ENCODE results near the gene GALNS. TPM values are rescaled to one million over a fixed set of nuclear protein-coding genes. Genes with fewer than 3 reads are reported as not detected.

Gene GALNS
- total and polyA plus RNA-seq, 4 donors = 6.8 to 20.6 (median 10.8) TPM

GRCh38 chr16:88884569-88885271, 28.0 kb upstream of the GALNS start:
- Histone ChIP-seq H3K36me3 (ENCODE audit: control insufficient read depth in 4 of 4, insufficient read depth in 3 of 4, low read depth in 1 of 4, low read length in 3 of 4) (no peaks in the 10 kb centered on the region), H3K27me3 (ENCODE audit: control insufficient read depth in 4 of 4, insufficient read depth in 4 of 4, low read length in 3 of 4) (no peaks in the 10 kb centered on the region), H3K9ac (ENCODE audit: low read depth in 1 of 2, low read length in 2 of 2) (no peak overlapping the region), H3K4me1 (ENCODE audit: control insufficient read depth in 4 of 4, insufficient read depth in 4 of 4, low read length in 3 of 4) (peaks cover 15 to 54% (median 33%) of the 10 kb centered on the region in 4 donors), H3K4me3 (ENCODE audit: low read depth in 1 of 3, low read length in 3 of 3) (no peak overlapping the region), H3K9me3 (ENCODE audit: control insufficient read depth in 4 of 4, low read length in 3 of 4) (no peaks in the 10 kb centered on the region), H3K27ac (ENCODE audit: low read depth in 1 of 2, low read length in 2 of 2) (no peak overlapping the region)
- DNase-seq (ENCODE audit: low spot score) = no peak
- WGBS = 95% methylated on average over 39 of the region's 39 CpGs
- TF ChIP-seq CTCF (IDR thresholded peaks at IDR 0.05; ENCODE audit: low read depth, low read length, missing input control) (no peak), RAD21 (IDR thresholded peaks at IDR 0.05) (no peak), REST (IDR thresholded peaks at IDR 0.05) (no peak), HNF4A (conservative IDR thresholded peaks at IDR 0.05) (no peak), ZBTB33 (IDR thresholded peaks at IDR 0.05) (no peak), FOXA2 (IDR thresholded peaks at IDR 0.05) (no peak), ATF3 (IDR thresholded peaks at IDR 0.05) (no peak), NR2F2 (IDR thresholded peaks at IDR 0.05) (no peak), HNF4G (IDR thresholded peaks at IDR 0.05) (no peak), YY1 (IDR thresholded peaks at IDR 0.05) (no peak), RXRA (IDR thresholded peaks at IDR 0.05) (no peak), SP1 (IDR thresholded peaks at IDR 0.05) (no peak), FOXA1 (IDR thresholded peaks at IDR 0.05) (no peak)

GRCh38 chr16:88883946-88884345, 27.2 kb upstream of the GALNS start:
- no peak for DNase-seq (ENCODE audit: low spot score)
- H3K9ac ChIP-seq (ENCODE audit: low read depth in 1 of 2, low read length in 2 of 2) = no peak overlapping the region

More at GRCh38 chr16:88883946-88884345, 27.2 kb upstream of the GALNS start:
- Histone ChIP-seq H3K4me3 (ENCODE audit: low read depth in 1 of 3, low read length in 3 of 3) (no peak overlapping the region), H3K27me3 (ENCODE audit: control insufficient read depth in 4 of 4, insufficient read depth in 4 of 4, low read length in 3 of 4) (no peaks in the 10 kb centered on the region), H3K4me1 (ENCODE audit: control insufficient read depth in 4 of 4, insufficient read depth in 4 of 4, low read length in 3 of 4) (peaks cover 16 to 62% (median 39%) of the 10 kb centered on the region in 4 donors), H3K9me3 (ENCODE audit: control insufficient read depth in 4 of 4, low read length in 3 of 4) (no peaks in the 10 kb centered on the region), H3K36me3 (ENCODE audit: control insufficient read depth in 4 of 4, insufficient read depth in 3 of 4, low read depth in 1 of 4, low read length in 3 of 4) (no peaks in the 10 kb centered on the region), H3K27ac (ENCODE audit: low read depth in 1 of 2, low read length in 2 of 2) (no peak overlapping the region)
- 93% methylated on average over 11 of the region's 11 CpGs for WGBS
- TF ChIP-seq SP1 (IDR thresholded peaks at IDR 0.05) = no peak
- no peak for TF ChIP-seq TAF1 (conservative IDR thresholded peaks at IDR 0.05)
- no peak for TF ChIP-seq HNF4G (IDR thresholded peaks at IDR 0.05)
- no peak for TF ChIP-seq FOXA2 (IDR thresholded peaks at IDR 0.05)
- TF ChIP-seq ATF3 (IDR thresholded peaks at IDR 0.05) = no peak
- TF ChIP-seq MAX (IDR thresholded peaks at IDR 0.05) = no peak
- TF ChIP-seq EGR1 (IDR thresholded peaks at IDR 0.05; ENCODE audit: low read depth in 2 of 2) = no peak
- no peak for TF ChIP-seq NR2F2 (IDR thresholded peaks at IDR 0.05)
- TF ChIP-seq ZBTB33 (IDR thresholded peaks at IDR 0.05) = no peak
- TF ChIP-seq GABPA (IDR thresholded peaks at IDR 0.05 in 1 of 2, conservative IDR thresholded peaks at IDR 0.05 in 1 of 2) = no peak
- no peak for TF ChIP-seq RAD21 (IDR thresholded peaks at IDR 0.05)
